Measurements from ENCODE around the gene CALCOCO2. TPM values are rescaled to one million over a fixed set of nuclear protein-coding genes. Genes with fewer than 3 reads are reported as not detected.

Gene CALCOCO2
- total RNA-seq, 1 donor from 2014 or later = 74.5 TPM

DNA sequence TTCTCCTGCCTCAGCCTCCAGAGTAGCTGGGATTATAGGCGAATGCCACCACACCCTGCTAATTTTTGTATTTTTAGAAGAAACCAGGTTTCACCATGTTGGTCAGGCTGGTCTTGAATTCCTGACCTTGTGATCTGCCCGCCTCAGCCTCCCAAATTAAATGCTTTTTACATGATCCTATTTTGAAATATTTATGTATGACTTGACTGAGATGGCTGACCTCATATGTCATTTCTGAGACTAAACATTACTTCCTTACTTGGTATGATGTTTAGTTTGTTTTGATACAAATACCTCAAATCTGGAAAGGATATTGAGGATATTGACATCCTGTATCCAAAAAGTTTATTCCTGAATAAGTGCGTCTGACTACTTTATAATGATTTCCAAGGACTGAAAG, 11.9 kb downstream of the CALCOCO2 start:
- Mint-ChIP-seq H3K27ac (no peak overlapping the region), H3K4me1 (ENCODE audit: unreplicated experiment) (peaks cover 4% of the 10 kb centered on the region), H3K4me3 (no peak overlapping the region), H3K9me3 (no peaks in the 10 kb centered on the region), H3K27me3 (no peaks in the 10 kb centered on the region), H3K36me3 (peaks cover 11% of the 10 kb centered on the region)
- TF ChIP-seq, protein P1, sequence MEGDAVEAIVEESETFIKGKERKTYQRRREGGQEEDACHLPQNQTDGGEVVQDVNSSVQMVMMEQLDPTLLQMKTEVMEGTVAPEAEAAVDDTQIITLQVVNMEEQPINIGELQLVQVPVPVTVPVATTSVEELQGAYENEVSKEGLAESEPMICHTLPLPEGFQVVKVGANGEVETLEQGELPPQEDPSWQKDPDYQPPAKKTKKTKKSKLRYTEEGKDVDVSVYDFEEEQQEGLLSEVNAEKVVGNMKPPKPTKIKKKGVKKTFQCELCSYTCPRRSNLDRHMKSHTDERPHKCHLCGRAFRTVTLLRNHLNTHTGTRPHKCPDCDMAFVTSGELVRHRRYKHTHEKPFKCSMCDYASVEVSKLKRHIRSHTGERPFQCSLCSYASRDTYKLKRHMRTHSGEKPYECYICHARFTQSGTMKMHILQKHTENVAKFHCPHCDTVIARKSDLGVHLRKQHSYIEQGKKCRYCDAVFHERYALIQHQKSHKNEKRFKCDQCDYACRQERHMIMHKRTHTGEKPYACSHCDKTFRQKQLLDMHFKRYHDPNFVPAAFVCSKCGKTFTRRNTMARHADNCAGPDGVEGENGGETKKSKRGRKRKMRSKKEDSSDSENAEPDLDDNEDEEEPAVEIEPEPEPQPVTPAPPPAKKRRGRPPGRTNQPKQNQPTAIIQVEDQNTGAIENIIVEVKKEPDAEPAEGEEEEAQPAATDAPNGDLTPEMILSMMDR (conservative IDR thresholded peaks at IDR 0.05) = no peak
- no peak for DNase-seq (ENCODE audit: extremely low spot score, unreplicated experiment)

DNA sequence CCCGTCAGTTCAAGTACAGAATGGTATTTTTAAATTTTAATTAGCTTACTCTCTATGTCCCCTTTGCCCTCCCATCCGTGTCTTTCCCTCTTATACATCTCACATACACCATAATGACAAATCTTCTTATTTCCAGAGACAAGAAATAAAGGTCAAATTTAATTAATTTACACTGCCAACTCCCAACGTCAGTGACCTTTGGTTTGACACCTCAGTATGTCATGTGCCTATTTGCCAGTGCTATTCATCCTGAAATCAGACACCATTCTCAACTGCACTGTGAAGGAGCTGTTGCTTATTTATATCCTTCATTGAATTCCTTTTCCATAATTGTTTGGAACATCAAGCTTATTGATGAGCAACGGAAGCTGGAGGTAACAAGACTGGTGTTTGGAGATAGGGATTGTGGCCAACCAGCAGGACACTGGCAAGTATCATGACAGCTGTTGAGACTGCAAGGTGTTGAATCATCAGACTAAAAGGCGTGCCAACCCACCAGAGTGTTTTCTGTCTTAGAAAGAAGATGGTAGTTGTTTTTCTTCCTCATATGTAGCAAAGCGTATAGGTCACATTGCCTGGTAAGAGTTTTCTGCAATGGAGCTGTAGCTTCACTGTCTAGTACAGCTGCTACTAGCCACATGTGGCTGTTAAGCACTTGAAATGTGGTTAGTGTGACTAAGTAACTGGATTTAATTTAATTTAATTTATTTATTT, 12.5 kb downstream of the CALCOCO2 start:
- TF ChIP-seq, protein P1 (conservative IDR thresholded peaks at IDR 0.05) = no peak
- Mint-ChIP-seq H3K4me1 (ENCODE audit: unreplicated experiment) (no peaks in the 10 kb centered on the region), H3K27me3 (no peaks in the 10 kb centered on the region), H3K36me3 (peaks cover 11% of the 10 kb centered on the region), H3K27ac (no peak overlapping the region), H3K4me3 (no peak overlapping the region), H3K9me3 (no peaks in the 10 kb centered on the region)
- no peak for DNase-seq (ENCODE audit: extremely low spot score, unreplicated experiment)

DNA sequence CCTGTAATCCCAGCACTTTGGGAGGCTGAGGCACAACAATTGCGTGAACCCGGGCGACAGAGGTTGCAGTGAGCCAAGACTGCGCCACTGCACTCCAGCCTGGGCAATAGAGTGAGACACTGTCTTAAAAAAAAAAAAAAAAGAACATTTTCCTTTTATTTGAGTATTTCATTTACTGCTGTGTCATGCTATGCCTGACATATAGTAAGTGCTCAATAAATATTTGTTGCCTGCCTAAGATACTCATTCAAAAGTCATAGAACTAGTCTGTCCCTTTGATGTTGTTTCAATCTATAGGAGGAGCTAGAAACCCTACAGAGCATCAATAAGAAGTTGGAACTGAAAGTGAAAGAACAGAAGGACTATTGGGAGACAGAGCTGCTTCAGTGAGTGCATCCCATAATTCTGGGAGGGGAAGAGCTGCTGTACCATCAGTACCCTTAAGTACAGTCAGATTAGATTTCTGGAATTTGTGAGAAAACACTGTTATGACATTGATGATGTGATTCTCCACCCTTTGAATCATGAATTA, 20.0 kb downstream of the CALCOCO2 start:
- H3K4me3 Mint-ChIP-seq = no peak overlapping the region
- TF ChIP-seq, protein P1 (conservative IDR thresholded peaks at IDR 0.05) = no peak
- no peaks in the 10 kb centered on the region for H3K4me1 Mint-ChIP-seq (ENCODE audit: unreplicated experiment)
- peaks cover 40% of the 10 kb centered on the region for H3K36me3 Mint-ChIP-seq
- H3K27me3 Mint-ChIP-seq = no peaks in the 10 kb centered on the region
- no peaks in the 10 kb centered on the region for H3K9me3 Mint-ChIP-seq
- H3K27ac Mint-ChIP-seq = no peak overlapping the region
- no peak for DNase-seq (ENCODE audit: extremely low spot score, unreplicated experiment)

DNA sequence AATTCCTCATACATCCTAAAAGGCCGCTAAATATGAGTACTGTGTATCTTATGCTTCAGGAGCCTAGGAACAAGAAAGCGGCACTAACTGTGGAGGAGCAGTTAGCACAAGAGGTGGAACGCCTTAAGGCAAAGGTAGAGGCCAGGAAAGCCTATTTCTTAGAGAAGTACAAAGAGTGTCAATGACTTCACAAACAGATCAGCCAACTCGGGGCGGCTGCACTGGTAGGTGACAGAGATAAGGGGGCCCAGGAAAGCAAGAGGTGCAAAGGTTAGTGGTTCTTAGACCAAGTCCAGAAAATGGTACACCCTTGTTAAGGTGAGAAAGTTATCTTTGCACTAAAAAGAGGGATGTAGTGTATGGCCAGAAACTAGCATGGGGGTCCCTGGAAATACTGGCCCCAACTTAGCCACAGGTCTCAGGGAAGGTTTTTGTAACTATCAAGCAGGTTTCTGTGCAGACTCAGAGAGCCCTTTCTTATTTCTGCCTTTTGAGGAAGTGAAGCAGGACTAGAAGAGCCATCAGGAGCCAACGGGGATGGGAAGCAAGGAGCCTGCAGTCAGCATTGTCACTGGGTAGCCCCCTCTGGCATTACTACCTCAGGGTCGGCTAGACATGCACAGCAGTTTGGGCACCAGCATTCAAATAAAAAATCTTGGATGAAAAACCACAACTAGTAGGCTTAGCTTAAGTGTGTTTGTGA, 24.1 kb downstream of the CALCOCO2 start:
- Mint-ChIP-seq H3K4me1 (ENCODE audit: unreplicated experiment) (no peaks in the 10 kb centered on the region), H3K27me3 (no peaks in the 10 kb centered on the region), H3K27ac (no peak overlapping the region), H3K36me3 (peaks cover 32% of the 10 kb centered on the region), H3K4me3 (no peak overlapping the region), H3K9me3 (no peaks in the 10 kb centered on the region)
- TF ChIP-seq, protein P1 (conservative IDR thresholded peaks at IDR 0.05) = no peak
- no peak for DNase-seq (ENCODE audit: extremely low spot score, unreplicated experiment)

- H3K36me3 Mint-ChIP-seq = peaks cover 30% of the 10 kb centered on the region
- TF ChIP-seq, protein P1 (conservative IDR thresholded peaks at IDR 0.05) = no peak
- H3K27me3 Mint-ChIP-seq = no peaks in the 10 kb centered on the region
- H3K9me3 Mint-ChIP-seq = no peaks in the 10 kb centered on the region
- no peak overlapping the region for H3K4me3 Mint-ChIP-seq
- no peaks in the 10 kb centered on the region for H3K4me1 Mint-ChIP-seq (ENCODE audit: unreplicated experiment)
- H3K27ac Mint-ChIP-seq = no peak overlapping the region
- no peak for DNase-seq (ENCODE audit: extremely low spot score, unreplicated experiment)
Observed at GRCh38 chr17:48856122-48856821, 25.4 kb downstream of the CALCOCO2 start.

Measured in type B pancreatic cell (in vitro differentiated cells).